ENCODE data around the gene SLC15A3. TPM values are rescaled to one million over a fixed set of nuclear protein-coding genes. Genes with fewer than 3 reads are reported as not detected.

Gene SLC15A3
- total and polyA plus RNA-seq, 2 experiments from 2014 or later = 2.1 TPM; not detected in 1

DNA sequence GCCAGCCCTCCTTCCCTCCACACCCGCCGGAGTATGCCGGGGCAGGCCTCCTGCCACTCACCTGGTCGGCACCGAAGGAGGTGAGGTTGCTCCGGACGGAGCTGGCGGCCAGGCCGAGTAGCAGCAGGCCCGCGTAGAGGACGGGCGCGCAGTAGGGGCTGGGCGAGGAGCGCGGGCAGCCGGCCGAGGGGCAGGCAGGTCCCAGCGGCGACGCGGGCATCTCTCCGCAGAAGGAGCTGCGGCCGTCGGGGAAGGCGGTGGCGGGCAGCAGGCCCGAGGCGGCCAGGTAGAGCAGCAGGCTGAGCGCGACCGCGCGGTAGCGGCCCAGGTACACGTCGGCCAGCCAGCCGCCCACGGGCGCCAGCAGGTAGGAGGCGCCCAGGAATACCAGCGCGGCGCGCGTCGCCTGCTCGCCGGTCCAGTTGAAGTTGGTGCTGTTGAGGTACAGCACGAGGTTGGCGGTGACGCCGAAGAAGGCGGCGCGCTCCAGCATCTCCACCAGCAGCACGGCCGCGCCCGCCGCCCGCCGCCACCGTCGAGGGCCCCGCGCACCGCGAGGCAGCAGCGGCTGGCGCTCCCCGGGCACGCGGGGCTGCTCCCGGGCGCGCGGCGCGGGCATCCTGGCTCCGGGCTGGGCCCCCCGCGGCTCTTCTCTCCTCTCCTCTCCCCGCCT is 907 bp downstream of the SLC15A3 start:
- H3K36me3 ChIP-seq = no peaks in the 10 kb centered on the region
- H3K27ac ChIP-seq = no peak overlapping the region
- H3K4me3 ChIP-seq = no peak overlapping the region
- no peaks in the 10 kb centered on the region for H3K9me3 ChIP-seq (ENCODE audit: low read depth)
- H3K4me1 ChIP-seq (ENCODE audit: low read depth) = no peaks in the 10 kb centered on the region
- TF ChIP-seq, protein P1, sequence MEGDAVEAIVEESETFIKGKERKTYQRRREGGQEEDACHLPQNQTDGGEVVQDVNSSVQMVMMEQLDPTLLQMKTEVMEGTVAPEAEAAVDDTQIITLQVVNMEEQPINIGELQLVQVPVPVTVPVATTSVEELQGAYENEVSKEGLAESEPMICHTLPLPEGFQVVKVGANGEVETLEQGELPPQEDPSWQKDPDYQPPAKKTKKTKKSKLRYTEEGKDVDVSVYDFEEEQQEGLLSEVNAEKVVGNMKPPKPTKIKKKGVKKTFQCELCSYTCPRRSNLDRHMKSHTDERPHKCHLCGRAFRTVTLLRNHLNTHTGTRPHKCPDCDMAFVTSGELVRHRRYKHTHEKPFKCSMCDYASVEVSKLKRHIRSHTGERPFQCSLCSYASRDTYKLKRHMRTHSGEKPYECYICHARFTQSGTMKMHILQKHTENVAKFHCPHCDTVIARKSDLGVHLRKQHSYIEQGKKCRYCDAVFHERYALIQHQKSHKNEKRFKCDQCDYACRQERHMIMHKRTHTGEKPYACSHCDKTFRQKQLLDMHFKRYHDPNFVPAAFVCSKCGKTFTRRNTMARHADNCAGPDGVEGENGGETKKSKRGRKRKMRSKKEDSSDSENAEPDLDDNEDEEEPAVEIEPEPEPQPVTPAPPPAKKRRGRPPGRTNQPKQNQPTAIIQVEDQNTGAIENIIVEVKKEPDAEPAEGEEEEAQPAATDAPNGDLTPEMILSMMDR (IDR thresholded peaks at IDR 0.05; ENCODE audit: low read depth, low read length) = no peak
- DNase-seq (ENCODE audit: low read depth in 1 of 2, low spot score in 1 of 2) = peak in 1 of 2 donors; percentile 35
- H3K27me3 ChIP-seq = peaks cover 50% of the 10 kb centered on the region

DNA sequence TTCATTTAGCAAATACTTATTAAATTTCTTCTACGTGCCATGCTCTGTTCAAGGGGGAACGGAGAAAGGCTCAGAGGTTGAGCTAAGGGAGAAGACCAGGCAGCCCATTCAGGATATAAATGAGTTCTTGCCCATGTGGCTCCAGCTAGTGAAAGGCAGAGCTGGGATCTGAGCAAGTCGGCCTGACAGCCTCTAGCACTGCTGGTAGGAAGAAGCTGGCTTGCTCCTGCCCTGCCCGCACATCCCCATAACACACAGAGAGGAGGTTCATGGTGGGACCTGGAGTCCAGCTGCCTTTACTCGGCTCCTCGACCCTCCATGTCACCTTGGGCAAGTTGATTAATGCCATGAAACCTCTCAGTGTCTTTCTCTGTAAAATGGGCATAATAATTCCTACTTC is 2.0 kb downstream of the SLC15A3 start:
- Histone ChIP-seq H3K27me3 (peaks cover 50% of the 10 kb centered on the region), H3K9me3 (ENCODE audit: low read depth) (no peaks in the 10 kb centered on the region), H3K36me3 (no peaks in the 10 kb centered on the region), H3K4me1 (ENCODE audit: low read depth) (no peaks in the 10 kb centered on the region), H3K4me3 (no peak overlapping the region), H3K27ac (no peak overlapping the region)
- TF ChIP-seq, protein P1 (IDR thresholded peaks at IDR 0.05; ENCODE audit: low read depth, low read length) = no peak
- DNase-seq (ENCODE audit: low read depth in 1 of 2, low spot score in 1 of 2) = no peak

DNA sequence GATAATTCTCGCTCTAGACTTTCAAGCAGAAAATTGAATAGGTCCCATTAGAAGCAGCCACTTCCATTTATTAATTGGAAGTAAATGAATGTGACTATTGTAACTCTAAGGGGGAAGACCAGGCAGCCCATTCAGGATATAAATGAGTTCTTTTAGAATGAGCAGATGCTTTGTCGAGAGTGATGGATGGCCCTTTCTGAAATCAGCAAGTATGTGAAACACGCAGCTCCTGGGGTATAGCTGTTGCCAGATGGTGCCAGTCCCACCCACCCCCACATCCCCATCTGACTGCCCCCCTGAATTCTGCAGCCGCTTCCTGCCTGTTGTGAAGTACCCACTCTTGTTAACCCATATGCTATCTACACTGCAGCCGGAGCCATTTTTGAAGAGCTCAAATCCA is 3.7 kb downstream of the SLC15A3 start:
- TF ChIP-seq, protein P1 (IDR thresholded peaks at IDR 0.05; ENCODE audit: low read depth, low read length) = no peak
- peaks cover 45% of the 10 kb centered on the region for H3K27me3 ChIP-seq
- H3K27ac ChIP-seq = no peak overlapping the region
- H3K4me3 ChIP-seq = no peak overlapping the region
- H3K9me3 ChIP-seq (ENCODE audit: low read depth) = no peaks in the 10 kb centered on the region
- no peak for DNase-seq (ENCODE audit: low read depth in 1 of 2, low spot score in 1 of 2)
- H3K4me1 ChIP-seq (ENCODE audit: low read depth) = no peaks in the 10 kb centered on the region
- no peaks in the 10 kb centered on the region for H3K36me3 ChIP-seq

DNA sequence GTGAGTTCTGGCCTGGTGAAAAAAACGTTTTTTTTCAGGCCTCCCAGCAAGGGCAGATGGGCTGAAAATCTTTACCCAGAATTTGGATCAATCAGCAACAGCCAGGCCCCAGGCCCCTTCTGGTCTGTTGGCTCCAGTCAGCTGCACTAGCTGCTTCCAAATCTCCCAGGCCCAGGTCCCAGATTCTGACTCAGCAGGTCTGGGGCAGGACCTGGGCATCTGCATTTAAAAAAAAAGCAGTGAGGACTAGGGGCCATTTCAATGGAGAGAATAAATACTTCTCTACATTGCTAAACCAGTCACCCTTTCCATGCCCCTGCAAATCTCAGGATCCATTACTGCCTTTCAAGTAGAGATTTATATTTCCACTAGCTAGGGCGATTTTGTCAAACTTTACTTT is 4.3 kb downstream of the SLC15A3 start:
- DNase-seq (ENCODE audit: low read depth in 1 of 2, low spot score in 1 of 2) = no peak

DNA sequence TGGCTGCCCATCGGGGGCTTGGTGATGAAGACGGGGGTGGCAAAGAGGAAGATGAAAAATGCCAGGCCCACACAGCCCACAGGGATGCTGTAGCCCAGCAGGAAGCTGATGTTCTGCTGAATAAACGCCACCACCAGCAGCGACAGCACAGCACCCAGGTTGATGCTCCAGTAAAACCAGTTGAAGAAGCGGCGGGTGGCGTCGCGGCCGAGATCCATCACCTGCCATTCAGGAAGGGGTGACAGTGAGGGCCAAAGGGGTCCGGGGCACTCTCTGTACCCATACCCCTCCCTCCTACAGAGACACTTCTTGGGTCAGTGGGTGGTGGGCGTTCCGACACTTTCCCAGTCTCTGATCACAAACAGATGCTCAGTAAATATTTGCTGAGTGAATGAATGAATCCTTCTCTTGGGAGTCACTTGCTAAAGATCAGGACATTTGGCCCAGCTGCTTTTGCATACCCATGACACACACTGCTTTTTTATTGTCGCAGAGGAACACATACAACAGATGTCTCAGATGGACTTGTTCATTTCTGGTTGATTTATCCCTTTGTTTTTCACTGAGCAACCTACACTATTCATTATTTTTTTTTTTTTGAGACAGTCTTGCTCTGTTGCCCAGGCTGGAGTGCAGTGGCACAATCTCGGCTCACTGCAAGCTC is 5.2 kb downstream of the SLC15A3 start:
- TF ChIP-seq, protein P1 (IDR thresholded peaks at IDR 0.05; ENCODE audit: low read depth, low read length) = no peak

More for the DNA sequence above, 4.3 kb downstream of the SLC15A3 start:
- no peaks in the 10 kb centered on the region for H3K9me3 ChIP-seq (ENCODE audit: low read depth)
- H3K27me3 ChIP-seq = peaks cover 40% of the 10 kb centered on the region
- no peaks in the 10 kb centered on the region for H3K4me1 ChIP-seq (ENCODE audit: low read depth)
- H3K36me3 ChIP-seq = no peaks in the 10 kb centered on the region
- no peak overlapping the region for H3K4me3 ChIP-seq
- no peak overlapping the region for H3K27ac ChIP-seq
- TF ChIP-seq, protein P1 (IDR thresholded peaks at IDR 0.05; ENCODE audit: low read depth, low read length) = no peak

More for the DNA sequence above, 5.2 kb downstream of the SLC15A3 start:
- Histone ChIP-seq H3K27me3 (peaks cover 30% of the 10 kb centered on the region), H3K9me3 (ENCODE audit: low read depth) (no peaks in the 10 kb centered on the region), H3K36me3 (no peaks in the 10 kb centered on the region), H3K4me3 (no peak overlapping the region), H3K4me1 (ENCODE audit: low read depth) (no peaks in the 10 kb centered on the region), H3K27ac (no peak overlapping the region)
- DNase-seq (ENCODE audit: low read depth in 1 of 2, low spot score in 1 of 2) = no peak
